Liver (tissue), 9 donors: ENCODE data around the gene ZNF93. TPM values are rescaled to one million over a fixed set of nuclear protein-coding genes. Genes with fewer than 3 reads are reported as not detected.
"Not testable (repeated sequence)": the region's sequence is repeated elsewhere in the genome, so short reads cannot be mapped to it uniquely, and the experiment has no call there.

Source experiments
- DNase-seq: peaks from one replicate; pipeline ENCODE4 v3.0.0-alpha.2; 2017; ENCODE audit warnings: low spot score
- H3K27ac ChIP-seq, 2 donors: one replicate each; pipeline ENCODE4 v1.7.0; 2013; ENCODE audit warnings: inconsistent platforms in 2 of 2, low read length in 2 of 2, control low read depth in 1 of 2, low read depth in 1 of 2, mild to moderate bottlenecking in 1 of 2
- H3K27me3 ChIP-seq, 4 donors: one replicate each; pipeline versions ENCODE4 v1.6.1 to v1.7.0; 2013; ENCODE audit warnings: low read length in 3 of 4, inconsistent platforms in 1 of 4, mild to moderate bottlenecking in 1 of 4, moderate library complexity in 1 of 4; ENCODE audit not compliant: control insufficient read depth in 4 of 4, insufficient read depth in 4 of 4
- H3K36me3 ChIP-seq, 4 donors: one replicate each; pipeline versions ENCODE4 v1.6.1 to v1.7.0; 2013; ENCODE audit warnings: low read length in 3 of 4, mild to moderate bottlenecking in 3 of 4, low read depth in 1 of 4, moderate library complexity in 1 of 4; ENCODE audit not compliant: control insufficient read depth in 4 of 4, insufficient read depth in 3 of 4
- H3K4me1 ChIP-seq, 4 donors: one replicate each; pipeline versions ENCODE4 v1.6.1 to v1.7.0; 2013; ENCODE audit warnings: low read length in 3 of 4, mild to moderate bottlenecking in 3 of 4, moderate library complexity in 1 of 4; ENCODE audit not compliant: control insufficient read depth in 4 of 4, insufficient read depth in 4 of 4
- H3K4me3 ChIP-seq, 3 donors: one replicate each; pipeline versions ENCODE4 v1.6.1 to v1.7.0; 2013; ENCODE audit warnings: low read length in 3 of 3, control low read depth in 1 of 3, low read depth in 1 of 3, mild to moderate bottlenecking in 1 of 3
- H3K9ac ChIP-seq, 2 donors: one replicate each; pipeline ENCODE4 v1.7.0; 2013; ENCODE audit warnings: low read length in 2 of 2, mild to moderate bottlenecking in 2 of 2, moderate library complexity in 2 of 2, control low read depth in 1 of 2, low read depth in 1 of 2
- H3K9me3 ChIP-seq, 4 donors: one replicate each; pipeline versions ENCODE4 v1.6.1 to v1.7.0; 2013; ENCODE audit warnings: low read length in 3 of 4; ENCODE audit not compliant: control insufficient read depth in 4 of 4
- FOXA1 ChIP-seq: IDR thresholded peaks from 2 replicates; pipeline ENCODE4 v1.6.1; 2016; ENCODE audit warnings: antibody characterized with exemption
- HNF4A ChIP-seq, 2 donors: conservative IDR thresholded peaks; 2 replicates each; pipeline ENCODE4 v1.6.1; 2016; ENCODE audit warnings: antibody characterized with exemption in 2 of 2, mild to moderate bottlenecking in 2 of 2
- RAD21 ChIP-seq, 2 donors: IDR thresholded peaks; 2 replicates each; pipeline ENCODE4 v1.6.1; 2016; ENCODE audit warnings: antibody characterized with exemption in 2 of 2, mild to moderate bottlenecking in 2 of 2
- RXRA ChIP-seq, 2 donors: IDR thresholded peaks; 2 replicates each; pipeline ENCODE4 v1.6.1; 2017 to 2018; ENCODE audit warnings: antibody characterized with exemption in 2 of 2, mild to moderate bottlenecking in 1 of 2
- SP1 ChIP-seq: IDR thresholded peaks from 2 replicates; pipeline ENCODE4 v1.6.1; 2018; ENCODE audit warnings: antibody characterized with exemption, mild to moderate bottlenecking
- YY1 ChIP-seq: IDR thresholded peaks from 2 replicates; pipeline ENCODE4 v1.6.1; 2016; ENCODE audit warnings: antibody characterized with exemption, mild to moderate bottlenecking
- WGBS: extraction: QIAGEN DNeasy Blood & Tissue Kit; methylation state at CpG from one replicate; pipeline ENCODE4 v1.1.7; 2013; 5-methylcytosine and 5-hydroxymethylcytosine counted together
- polyA plus RNA-seq, 2 donors: library from polyadenylated mRNA; stranded (reverse) in 1 of 2; unstranded in 1 of 2; fragments of 200-250 nt in 1 of 2; fragments of >200 nt in 1 of 2; fragmentation: Nextera tagmentation in 1 of 2; extraction: Ambion mirVana in 1 of 2; gene quantifications; one replicate each; pipeline versions ENCODE4 v1.2.1 to v1.2.3, GENCODE V29; 2013 to 2015
- total RNA-seq, 2 donors: library from RNA; depleted of rRNA; stranded (reverse); fragments of >200 nt; gene quantifications; one replicate each; pipeline ENCODE4 v1.2.3, GENCODE V29; 2014
- TF ChIP-seq, protein P1 (sequence below): fragments of 150-350 bp; IDR thresholded peaks from 2 replicates; pipeline ENCODE4 v1.5.1; 2017; ENCODE audit warnings: improper control_type of control experiment, low read depth, low read length; ENCODE audit not compliant: missing input control
- TF ChIP-seq, protein P2 (sequence below): IDR thresholded peaks from 2 replicates; pipeline ENCODE4 v1.6.1; 2016; ENCODE audit warnings: antibody characterized with exemption, mild to moderate bottlenecking
- donor health status: healthy.
- donor health status: healthy.
- donor health status: healthy.
- donor health status: healthy.
- donor health status: healthy.

ZNF93 gene
- total and polyA plus RNA-seq, 4 donors: 0.24 to 3.2 (median 0.64) TPM

DNA sequence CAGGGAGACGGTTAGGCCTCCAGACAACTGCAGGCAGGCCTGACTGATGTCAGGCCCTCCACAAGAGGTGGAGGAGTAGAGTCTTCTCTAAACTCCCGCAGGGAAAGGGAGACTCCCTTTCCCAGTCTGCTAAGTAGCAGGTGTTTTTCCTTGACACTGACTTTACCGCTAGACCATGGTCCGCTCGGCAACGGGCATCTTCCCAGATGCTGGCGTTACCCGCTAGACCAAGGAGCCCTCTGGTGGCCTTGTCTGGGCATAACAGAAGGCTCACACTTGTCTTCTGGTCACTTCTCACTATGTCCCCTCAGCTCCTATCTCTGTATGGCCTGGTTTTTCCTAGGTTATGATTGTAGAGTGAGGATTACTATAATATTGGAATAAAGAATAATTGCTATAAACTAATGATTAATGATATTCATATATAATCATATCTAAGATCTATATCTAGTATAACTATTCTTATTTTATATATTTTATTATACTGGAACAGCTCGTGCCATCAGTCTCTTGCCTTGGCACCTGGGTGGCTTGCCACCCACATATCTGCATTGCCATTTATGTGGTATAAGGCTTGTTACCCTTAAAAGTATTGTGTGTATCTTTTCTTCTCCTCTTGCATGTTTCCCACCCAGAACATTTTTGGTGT, 58.5 kb downstream of the ZNF93 start:
- H3K9ac ChIP-seq, H3K4me3 ChIP-seq, H3K36me3 ChIP-seq, H3K9me3 ChIP-seq, H3K27me3 ChIP-seq, H3K27ac ChIP-seq, H3K4me1 ChIP-seq: not testable (repeated sequence)
- TF ChIP-seq RAD21 (IDR thresholded peaks at IDR 0.05): peak; percentile 79 to 85
- TF ChIP-seq, protein P1, sequence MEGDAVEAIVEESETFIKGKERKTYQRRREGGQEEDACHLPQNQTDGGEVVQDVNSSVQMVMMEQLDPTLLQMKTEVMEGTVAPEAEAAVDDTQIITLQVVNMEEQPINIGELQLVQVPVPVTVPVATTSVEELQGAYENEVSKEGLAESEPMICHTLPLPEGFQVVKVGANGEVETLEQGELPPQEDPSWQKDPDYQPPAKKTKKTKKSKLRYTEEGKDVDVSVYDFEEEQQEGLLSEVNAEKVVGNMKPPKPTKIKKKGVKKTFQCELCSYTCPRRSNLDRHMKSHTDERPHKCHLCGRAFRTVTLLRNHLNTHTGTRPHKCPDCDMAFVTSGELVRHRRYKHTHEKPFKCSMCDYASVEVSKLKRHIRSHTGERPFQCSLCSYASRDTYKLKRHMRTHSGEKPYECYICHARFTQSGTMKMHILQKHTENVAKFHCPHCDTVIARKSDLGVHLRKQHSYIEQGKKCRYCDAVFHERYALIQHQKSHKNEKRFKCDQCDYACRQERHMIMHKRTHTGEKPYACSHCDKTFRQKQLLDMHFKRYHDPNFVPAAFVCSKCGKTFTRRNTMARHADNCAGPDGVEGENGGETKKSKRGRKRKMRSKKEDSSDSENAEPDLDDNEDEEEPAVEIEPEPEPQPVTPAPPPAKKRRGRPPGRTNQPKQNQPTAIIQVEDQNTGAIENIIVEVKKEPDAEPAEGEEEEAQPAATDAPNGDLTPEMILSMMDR: peak; percentile 51
- WGBS: 22% methylated on average over 9 of the region's 9 CpGs
- peak; percentile 52 for DNase-seq

DNA sequence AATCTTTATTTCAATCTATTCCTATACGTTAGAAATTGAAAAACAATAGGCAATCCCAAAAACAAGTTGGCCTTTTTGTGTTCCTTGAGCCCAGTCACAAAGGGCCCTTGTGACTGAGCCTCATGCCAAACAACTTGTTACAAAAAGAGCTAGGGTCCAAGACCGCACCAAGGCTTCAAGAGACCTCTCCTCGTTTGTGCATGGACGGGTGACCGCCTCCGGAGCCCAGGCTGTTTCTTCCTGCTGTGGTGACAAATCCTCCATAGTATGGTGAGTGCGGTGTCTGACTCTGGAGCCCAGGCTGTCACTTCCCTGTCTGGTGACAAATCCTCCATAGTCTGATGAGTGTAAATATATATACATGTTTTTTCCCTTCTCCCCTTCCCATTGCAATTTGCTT, 63.7 kb downstream of the ZNF93 start:
- H3K27ac ChIP-seq: no peak overlapping the region
- H3K9me3 ChIP-seq: peaks cover 7 to 16% (median 12%) of the 10 kb centered on the region in 4 donors
- H3K36me3 ChIP-seq: no peaks in the 10 kb centered on the region
- no peak for DNase-seq
- H3K4me1 ChIP-seq: no peaks in the 10 kb centered on the region
- no peak overlapping the region for H3K9ac ChIP-seq
- TF ChIP-seq, protein P2, sequence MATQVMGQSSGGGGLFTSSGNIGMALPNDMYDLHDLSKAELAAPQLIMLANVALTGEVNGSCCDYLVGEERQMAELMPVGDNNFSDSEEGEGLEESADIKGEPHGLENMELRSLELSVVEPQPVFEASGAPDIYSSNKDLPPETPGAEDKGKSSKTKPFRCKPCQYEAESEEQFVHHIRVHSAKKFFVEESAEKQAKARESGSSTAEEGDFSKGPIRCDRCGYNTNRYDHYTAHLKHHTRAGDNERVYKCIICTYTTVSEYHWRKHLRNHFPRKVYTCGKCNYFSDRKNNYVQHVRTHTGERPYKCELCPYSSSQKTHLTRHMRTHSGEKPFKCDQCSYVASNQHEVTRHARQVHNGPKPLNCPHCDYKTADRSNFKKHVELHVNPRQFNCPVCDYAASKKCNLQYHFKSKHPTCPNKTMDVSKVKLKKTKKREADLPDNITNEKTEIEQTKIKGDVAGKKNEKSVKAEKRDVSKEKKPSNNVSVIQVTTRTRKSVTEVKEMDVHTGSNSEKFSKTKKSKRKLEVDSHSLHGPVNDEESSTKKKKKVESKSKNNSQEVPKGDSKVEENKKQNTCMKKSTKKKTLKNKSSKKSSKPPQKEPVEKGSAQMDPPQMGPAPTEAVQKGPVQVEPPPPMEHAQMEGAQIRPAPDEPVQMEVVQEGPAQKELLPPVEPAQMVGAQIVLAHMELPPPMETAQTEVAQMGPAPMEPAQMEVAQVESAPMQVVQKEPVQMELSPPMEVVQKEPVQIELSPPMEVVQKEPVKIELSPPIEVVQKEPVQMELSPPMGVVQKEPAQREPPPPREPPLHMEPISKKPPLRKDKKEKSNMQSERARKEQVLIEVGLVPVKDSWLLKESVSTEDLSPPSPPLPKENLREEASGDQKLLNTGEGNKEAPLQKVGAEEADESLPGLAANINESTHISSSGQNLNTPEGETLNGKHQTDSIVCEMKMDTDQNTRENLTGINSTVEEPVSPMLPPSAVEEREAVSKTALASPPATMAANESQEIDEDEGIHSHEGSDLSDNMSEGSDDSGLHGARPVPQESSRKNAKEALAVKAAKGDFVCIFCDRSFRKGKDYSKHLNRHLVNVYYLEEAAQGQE: no peak
- TF ChIP-seq, protein P1: no peak
- TF ChIP-seq SP1 (no peak), HNF4A (conservative IDR thresholded peaks at IDR 0.05) (no peak), RXRA (IDR thresholded peaks at IDR 0.05) (no peak), FOXA1 (no peak), YY1 (no peak)
- WGBS: 86% methylated on average over 7 of the region's 7 CpGs
- H3K27me3 ChIP-seq: no peaks in the 10 kb centered on the region
- no peak overlapping the region for H3K4me3 ChIP-seq

DNA sequence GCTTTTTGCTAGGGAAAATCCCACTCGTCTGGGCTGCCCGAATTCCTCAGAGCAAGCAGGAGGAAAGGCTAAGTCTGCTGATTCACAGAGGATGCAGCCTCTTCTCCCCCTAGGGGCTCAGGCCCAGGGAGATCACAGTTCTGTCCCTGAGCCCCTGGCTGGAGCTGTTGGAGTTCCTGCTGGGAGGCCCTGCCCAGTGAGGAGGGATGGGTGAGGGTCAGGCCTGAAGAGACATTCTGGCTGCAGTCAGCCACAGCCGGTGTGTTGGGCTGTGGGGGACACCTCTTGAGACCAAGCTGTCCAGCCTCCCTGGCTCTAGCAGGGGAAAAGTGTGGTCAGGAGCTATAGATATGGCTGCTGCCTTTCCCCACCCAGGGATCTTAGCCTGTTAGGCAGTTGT, 65.4 kb downstream of the ZNF93 start:
- H3K4me3 ChIP-seq, H3K27me3 ChIP-seq, H3K9ac ChIP-seq, H3K36me3 ChIP-seq, H3K27ac ChIP-seq, H3K4me1 ChIP-seq, DNase-seq: not testable (repeated sequence)
- peaks cover 7 to 16% (median 12%) of the 10 kb centered on the region in 4 donors for H3K9me3 ChIP-seq
- WGBS: 73% methylated on average over 3 of the region's 3 CpGs
